BJ (cell line): Measurements from ENCODE around the gene PIK3C2G. TPM values are rescaled to one million over a fixed set of nuclear protein-coding genes. Genes with fewer than 3 reads are reported as not detected.

Experiments
- CTCF ChIA-PET: fragments of 350-600 bp; formaldehyde crosslinking; extraction: SDS; loops from one replicate; lab custom pipeline; 2021; ENCODE audit warnings: antibody characterized with exemption, inconsistent platforms; lab: Yijun Ruan, JAX
- POLR2A ChIA-PET: fragments of 300-600 bp; sonication (Branson Sonifier 250); formaldehyde crosslinking; extraction: SDS; loops from one replicate; lab custom pipeline; 2021; ENCODE audit warnings: antibody characterized with exemption; lab: Charles Lee
- DNase-seq: peaks from one replicate; pipeline ENCODE4 v3.0.0-alpha.2; 2011; ENCODE audit warnings: low read depth
- H3K27me3 ChIP-seq: 2 replicates; pipeline ENCODE4 v1.6.0; 2011; ENCODE audit warnings: low read length; ENCODE audit not compliant: control insufficient read depth, insufficient read depth
- H3K36me3 ChIP-seq: 2 replicates; pipeline ENCODE4 v1.5.1; 2011; ENCODE audit warnings: low read length; ENCODE audit not compliant: control insufficient read depth, insufficient read depth
- H3K4me3 ChIP-seq: 2 replicates; pipeline ENCODE4 v1.5.1; 2011; ENCODE audit warnings: low read depth, mild to moderate bottlenecking, control low read depth, low read length
- polyA plus RNA-seq: library from polyadenylated mRNA; depleted of rRNA; stranded (reverse); fragments of >200 nt; gene quantifications from 2 replicates; pipeline ENCODE4 v1.2.3, GENCODE V29; 2011
- TF ChIP-seq, protein P1 (sequence below): IDR thresholded peaks from 2 replicates; pipeline ENCODE4 v1.5.1; 2011; ENCODE audit warnings: low read depth, mild to moderate bottlenecking, control low read depth, inconsistent platforms, low read length, moderate library complexity; ENCODE audit not compliant: insufficient read depth

PIK3C2G gene
- polyA plus RNA-seq, 1 experiment: not detected

DNA sequence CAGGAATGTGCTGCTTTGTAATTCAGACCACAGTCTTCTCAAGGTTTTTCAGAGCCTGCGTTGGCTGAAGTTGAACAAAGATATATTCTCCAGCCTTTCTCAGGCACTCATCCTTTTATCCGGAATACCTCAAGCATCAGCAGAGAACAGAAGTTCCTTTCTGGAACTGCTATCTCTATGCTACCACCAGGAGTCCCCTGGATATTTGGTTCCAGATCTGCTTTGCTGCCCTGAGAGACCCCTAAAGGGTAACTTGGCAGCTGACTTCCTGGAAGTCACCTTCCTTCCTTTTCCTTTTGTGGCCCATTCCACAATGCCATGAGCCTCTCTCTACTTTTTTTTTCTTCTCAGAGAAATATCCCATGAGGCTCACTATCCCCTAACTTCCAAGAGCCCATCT, 288.3 kb downstream of the PIK3C2G start:
- CTCF ChIA-PET: no interaction called here
- Histone ChIP-seq H3K36me3 (no peaks in the 10 kb centered on the region), H3K27me3 (no peaks in the 10 kb centered on the region), H3K4me3 (no peak overlapping the region)
- no peak for DNase-seq
- TF ChIP-seq, protein P1, sequence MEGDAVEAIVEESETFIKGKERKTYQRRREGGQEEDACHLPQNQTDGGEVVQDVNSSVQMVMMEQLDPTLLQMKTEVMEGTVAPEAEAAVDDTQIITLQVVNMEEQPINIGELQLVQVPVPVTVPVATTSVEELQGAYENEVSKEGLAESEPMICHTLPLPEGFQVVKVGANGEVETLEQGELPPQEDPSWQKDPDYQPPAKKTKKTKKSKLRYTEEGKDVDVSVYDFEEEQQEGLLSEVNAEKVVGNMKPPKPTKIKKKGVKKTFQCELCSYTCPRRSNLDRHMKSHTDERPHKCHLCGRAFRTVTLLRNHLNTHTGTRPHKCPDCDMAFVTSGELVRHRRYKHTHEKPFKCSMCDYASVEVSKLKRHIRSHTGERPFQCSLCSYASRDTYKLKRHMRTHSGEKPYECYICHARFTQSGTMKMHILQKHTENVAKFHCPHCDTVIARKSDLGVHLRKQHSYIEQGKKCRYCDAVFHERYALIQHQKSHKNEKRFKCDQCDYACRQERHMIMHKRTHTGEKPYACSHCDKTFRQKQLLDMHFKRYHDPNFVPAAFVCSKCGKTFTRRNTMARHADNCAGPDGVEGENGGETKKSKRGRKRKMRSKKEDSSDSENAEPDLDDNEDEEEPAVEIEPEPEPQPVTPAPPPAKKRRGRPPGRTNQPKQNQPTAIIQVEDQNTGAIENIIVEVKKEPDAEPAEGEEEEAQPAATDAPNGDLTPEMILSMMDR: no peak
- POLR2A ChIA-PET: no interaction called here

DNA sequence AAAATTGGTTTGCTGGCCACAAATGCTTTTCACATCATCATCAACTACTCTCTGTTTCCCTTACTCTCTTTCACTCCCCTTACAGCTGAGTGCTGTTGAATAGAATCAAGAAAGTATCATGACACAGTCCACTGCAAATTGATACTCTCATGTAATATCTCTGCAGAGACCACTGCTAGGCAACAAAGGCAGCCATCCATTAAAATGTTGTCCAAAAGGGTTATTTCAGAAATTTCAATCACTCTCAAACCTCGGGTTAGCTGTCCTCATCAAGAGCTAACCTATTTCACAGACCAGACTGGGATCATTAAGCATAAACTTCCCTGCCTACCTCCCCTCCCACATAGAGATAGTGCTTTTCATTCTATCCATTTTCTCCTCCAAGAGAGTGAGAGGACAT, 289.8 kb downstream of the PIK3C2G start:
- TF ChIP-seq, protein P1: no peak
- H3K27me3 ChIP-seq: no peaks in the 10 kb centered on the region
- POLR2A ChIA-PET: no interaction called here
- H3K4me3 ChIP-seq: no peak overlapping the region
- DNase-seq: no peak
- CTCF ChIA-PET: no interaction called here
- H3K36me3 ChIP-seq: no peaks in the 10 kb centered on the region

DNA sequence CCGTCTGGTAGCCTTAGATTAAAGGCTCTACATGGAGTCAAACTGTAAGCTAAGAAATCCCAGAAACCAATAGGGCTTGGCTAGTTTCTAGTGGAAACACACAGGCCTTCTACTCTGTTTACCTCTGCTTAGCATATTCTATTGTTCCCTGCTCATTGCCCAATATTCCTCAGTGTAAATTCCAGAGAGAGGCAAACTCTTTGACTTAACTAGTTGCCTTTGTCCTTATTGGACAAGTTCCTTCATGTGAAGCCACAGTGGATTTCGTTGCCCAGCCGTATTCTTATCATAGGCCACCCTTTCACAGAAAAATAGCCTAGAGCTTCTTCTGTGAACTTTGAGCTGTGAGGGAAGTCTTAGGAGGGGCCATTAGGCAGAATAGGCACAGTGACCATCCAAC, 290.4 kb downstream of the PIK3C2G start:
- ChIA-PET CTCF (no interaction called here), POLR2A (no interaction called here)
- TF ChIP-seq, protein P1: no peak
- DNase-seq: no peak
- H3K27me3 ChIP-seq: no peaks in the 10 kb centered on the region
- H3K4me3 ChIP-seq: no peak overlapping the region
- H3K36me3 ChIP-seq: no peaks in the 10 kb centered on the region

DNA sequence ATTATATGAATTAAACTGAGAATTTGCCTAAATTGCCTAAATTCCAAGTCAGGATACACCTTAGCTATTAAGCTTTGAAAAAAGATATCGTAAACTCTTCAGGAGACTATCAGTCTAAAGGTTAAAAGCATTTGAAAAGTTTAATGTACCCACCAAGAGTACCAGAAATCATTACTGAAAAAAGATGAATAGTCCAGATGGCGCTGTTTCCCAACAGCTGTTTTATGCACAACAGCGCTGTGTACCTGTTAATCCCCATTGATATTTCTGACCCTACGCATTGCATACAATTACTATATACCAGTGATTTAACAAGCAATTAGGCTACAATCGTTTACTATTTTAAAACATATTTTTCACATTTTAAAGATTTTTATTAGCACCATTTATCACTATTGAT, 291.5 kb downstream of the PIK3C2G start:
- Histone ChIP-seq H3K36me3 (no peaks in the 10 kb centered on the region), H3K4me3 (no peak overlapping the region), H3K27me3 (no peaks in the 10 kb centered on the region)
- DNase-seq: no peak
- TF ChIP-seq, protein P1: 0 out of 2 replicates have a peak, but pooled peaks have one; percentile 2
- ChIA-PET POLR2A (no interaction called here), CTCF (interaction anchor here (0.7 kb wide), 1 partner anchor 303 kb away, joined by 3 read pairs; no protein-coding TSS in a partner anchor)

DNA sequence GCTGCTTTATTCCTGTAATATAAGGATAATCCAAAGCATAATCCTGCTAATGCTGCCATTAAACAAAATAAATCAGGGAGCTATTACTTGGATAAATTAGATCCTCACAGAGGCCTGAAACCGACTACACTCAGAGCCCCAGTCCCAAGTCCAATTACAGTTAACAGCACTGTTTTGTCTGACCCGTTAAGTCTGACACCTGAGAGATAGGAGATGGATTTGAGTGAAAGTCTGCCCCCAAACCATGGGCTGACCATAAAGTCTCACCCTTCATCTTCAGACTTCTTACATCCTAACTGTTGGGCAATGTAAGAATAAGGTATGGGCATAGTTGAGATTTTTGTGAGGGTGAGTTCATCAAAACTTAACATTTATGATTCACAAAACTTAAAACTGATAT, 294.8 kb downstream of the PIK3C2G start:
- DNase-seq: no peak
- TF ChIP-seq, protein P1: no peak
- POLR2A ChIA-PET: no interaction called here
- Histone ChIP-seq H3K27me3 (no peaks in the 10 kb centered on the region), H3K36me3 (no peaks in the 10 kb centered on the region), H3K4me3 (no peak overlapping the region)
- CTCF ChIA-PET: no interaction called here
